Omental fat pad (tissue), 4 donors: ENCODE results near the gene LAMTOR3. TPM values are rescaled to one million over a fixed set of nuclear protein-coding genes. Genes with fewer than 3 reads are reported as not detected.

ENCODE experiments used
- ATAC-seq: fragments of 150-250 bp; one replicate; pipeline ENCODE4 v1.9.1; 2016; ENCODE audit warnings: mild to moderate bottlenecking, moderate library complexity; ENCODE audit not compliant: low FRiP score
- DNase-seq: peaks from one replicate; pipeline ENCODE4 v3.0.0-alpha.2; 2019; ENCODE audit warnings: low spot score
- CTCF ChIP-seq, 3 donors: fragments of 450-650 bp; IDR thresholded peaks; one replicate each; pipeline ENCODE4 v1.5.1; 2016 to 2017; ENCODE audit warnings: antibody characterized with exemption in 3 of 3, mild to moderate bottlenecking in 3 of 3, moderate library complexity in 2 of 3
- total RNA-seq, 4 donors: library from RNA; depleted of rRNA; stranded (reverse); fragments of >200 nt; gene quantifications; one replicate each; pipeline ENCODE4 v1.1.0, GENCODE V29; 2016

The LAMTOR3 gene
- total RNA-seq, 4 donors from 2014 or later: 41.3 to 48.9 (median 43.6) TPM

- ATAC-seq (no peak), DNase-seq (no peak)
- no peak for TF ChIP-seq CTCF (IDR thresholded peaks at IDR 0.05)
Measured at GRCh38 chr4:99886146-99886545, 8.1 kb downstream of the LAMTOR3 start.

GRCh38 chr4:99885687-99886086 lies 8.5 kb downstream of the LAMTOR3 start:
- no peak for TF ChIP-seq CTCF (IDR thresholded peaks at IDR 0.05)
- ATAC-seq (no peak), DNase-seq (no peak)

GRCh38 chr4:99885063-99885664 lies 9.1 kb downstream of the LAMTOR3 start:
- ATAC-seq (no peak), DNase-seq (no peak)
- no peak for TF ChIP-seq CTCF (IDR thresholded peaks at IDR 0.05)

- DNase-seq (no peak), ATAC-seq (no peak)
- TF ChIP-seq CTCF (IDR thresholded peaks at IDR 0.05): no peak
Measured at GRCh38 chr4:99879458-99879857, 14.8 kb downstream of the LAMTOR3 start.

- TF ChIP-seq CTCF (IDR thresholded peaks at IDR 0.05): no peak
- ATAC-seq (no peak), DNase-seq (no peak)
Measured at GRCh38 chr4:99878604-99879003, 15.6 kb downstream of the LAMTOR3 start.

- ATAC-seq: no peak
- no peak for DNase-seq
- TF ChIP-seq CTCF (IDR thresholded peaks at IDR 0.05): no peak
Measured at GRCh38 chr4:99876946-99877345, 17.3 kb downstream of the LAMTOR3 start.

GRCh38 chr4:99875071-99875470 lies 19.2 kb downstream of the LAMTOR3 start:
- no peak for TF ChIP-seq CTCF (IDR thresholded peaks at IDR 0.05)
- ATAC-seq: no peak

More at GRCh38 chr4:99875071-99875470, 19.2 kb downstream of the LAMTOR3 start:
- DNase-seq: no peak
